GM10847 (cell line): ENCODE results near the gene BBC3.
A peak's percentile ranks its signal among the peaks of the same experiment; 100 is the strongest.

Source experiments
- POLR2A ChIP-seq: IDR thresholded peaks from 2 replicates; pipeline ENCODE4 v1.6.1; 2011; ENCODE audit not compliant: insufficient read length; ENCODE audit errors: extremely low read depth

The BBC3 gene

DNA sequence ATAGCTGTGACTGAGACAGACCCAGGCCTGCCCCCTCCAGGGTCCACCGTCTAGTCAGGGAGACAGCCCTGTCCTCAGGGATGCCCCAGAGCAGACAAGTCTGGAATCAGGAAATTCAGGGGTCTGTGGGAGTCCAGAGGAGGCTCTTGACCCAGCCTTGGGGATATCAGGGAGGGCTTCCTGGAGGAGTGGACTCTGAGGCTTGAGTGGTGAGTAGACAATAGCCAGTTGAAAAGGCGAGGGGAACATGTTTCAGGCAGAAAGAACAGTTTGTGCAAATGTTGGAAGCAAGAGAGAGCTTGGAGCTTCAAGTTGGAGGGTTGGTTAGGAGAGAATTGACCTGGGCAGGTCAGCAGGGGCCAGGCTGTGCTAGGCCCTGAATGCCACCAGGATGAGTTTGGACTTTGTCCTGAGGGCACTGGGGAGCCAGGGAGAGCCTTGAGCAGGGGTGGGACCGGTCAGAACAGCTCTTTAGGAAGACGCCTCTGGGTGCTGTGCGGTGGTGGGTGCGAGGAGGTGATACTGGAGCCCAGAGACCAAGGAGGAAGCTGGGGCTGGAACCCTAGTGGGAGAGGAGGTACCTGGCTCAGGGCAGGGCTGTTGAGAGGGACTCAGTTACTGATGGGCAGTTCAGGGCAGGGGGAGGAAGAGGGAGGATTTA lies 28.0 kb upstream of the BBC3 start:
- TF ChIP-seq POLR2A = no peak

DNA sequence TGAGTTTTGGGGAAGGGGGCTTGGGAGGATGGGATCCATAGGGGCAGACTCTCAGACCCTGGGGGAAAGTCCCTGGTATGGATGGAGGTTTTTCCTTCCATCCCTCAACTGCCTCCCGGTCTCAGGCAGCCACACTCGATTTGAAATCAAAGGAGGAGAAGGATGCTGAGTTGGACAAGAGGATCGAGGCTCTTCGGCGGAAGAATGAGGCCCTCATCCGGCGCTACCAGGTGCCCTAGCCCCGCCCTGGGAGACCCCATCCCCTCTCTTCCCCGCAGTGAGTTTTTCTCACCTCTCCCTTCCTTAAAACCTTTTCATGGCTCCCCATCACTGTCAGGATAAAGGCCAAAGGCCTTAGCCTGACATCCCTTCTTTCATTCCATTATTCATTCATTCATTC lies 27.4 kb upstream of the BBC3 start:
- TF ChIP-seq POLR2A = no peak

DNA sequence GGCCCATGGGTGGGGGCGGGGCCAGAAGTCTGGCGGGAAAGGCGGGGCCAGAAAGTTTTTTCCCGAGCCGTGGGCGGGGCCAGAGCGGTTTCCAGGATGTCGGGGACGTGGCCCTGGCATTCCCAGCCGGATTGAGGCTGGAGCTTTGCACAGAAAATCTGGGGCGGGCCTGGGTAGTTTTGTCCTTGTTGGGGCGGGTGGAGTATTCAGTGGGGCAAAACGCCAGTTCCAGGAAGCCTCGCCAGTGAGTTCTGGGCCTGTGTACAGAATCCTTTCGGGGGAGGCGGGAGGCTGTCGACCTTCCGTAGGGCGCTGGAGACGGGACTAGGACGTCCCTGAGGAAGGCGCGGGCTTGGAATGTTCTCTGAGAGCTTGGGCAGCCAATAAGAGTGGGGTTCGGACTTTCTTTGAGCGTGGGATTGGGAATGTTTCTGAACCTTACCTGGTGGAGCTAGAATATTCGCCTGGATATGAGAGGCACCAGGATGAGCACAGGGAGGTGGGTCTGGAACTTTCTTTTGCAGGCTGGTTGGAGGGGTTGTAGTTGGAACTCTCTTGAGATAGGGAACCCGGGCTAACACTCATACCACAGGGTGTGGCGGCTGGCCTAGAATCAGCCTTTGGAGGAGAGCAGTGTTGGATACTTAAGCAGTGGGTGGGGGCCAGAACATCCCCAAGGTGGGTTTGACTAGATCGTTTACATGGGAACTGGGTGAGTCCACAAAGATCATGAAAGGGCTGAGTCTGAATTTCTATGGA lies 26.6 kb upstream of the BBC3 start:
- no peak for TF ChIP-seq POLR2A

DNA sequence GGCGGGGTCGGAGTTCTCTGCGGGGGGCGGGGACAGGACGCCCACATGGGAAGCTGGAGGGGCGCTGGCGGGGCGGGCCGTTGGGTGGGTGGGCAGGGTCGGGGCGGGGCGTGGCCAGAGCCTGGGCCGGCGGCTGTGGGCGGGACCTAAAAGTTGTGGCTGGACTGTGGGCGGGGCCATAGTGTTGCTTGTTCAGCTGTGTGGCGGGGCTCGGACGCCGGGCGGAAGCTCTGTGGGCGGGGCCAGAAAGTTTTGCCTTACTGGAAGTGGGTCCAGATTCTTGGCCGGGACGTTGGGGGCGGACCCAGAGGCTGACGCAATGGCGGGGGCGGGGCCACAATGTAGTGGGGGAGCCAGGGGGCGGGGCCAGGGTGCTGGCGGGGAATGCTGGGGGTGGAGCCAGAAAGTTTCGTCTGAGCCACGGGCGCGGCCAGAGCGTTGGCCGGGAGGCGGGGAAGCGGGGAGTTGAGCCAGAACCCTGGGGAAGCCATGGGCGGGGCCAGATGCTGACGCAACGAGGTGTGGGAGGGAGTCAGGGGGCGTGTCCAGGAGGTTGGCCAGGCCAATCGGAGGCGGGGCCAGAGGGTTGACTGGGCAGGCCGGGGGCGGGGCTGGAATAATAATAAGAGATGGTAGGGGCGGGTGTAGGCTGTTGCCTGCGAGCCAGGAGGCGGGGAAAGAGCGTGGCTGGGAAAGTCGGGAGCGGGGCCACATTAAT lies 25.9 kb upstream of the BBC3 start:
- TF ChIP-seq POLR2A = no peak

DNA sequence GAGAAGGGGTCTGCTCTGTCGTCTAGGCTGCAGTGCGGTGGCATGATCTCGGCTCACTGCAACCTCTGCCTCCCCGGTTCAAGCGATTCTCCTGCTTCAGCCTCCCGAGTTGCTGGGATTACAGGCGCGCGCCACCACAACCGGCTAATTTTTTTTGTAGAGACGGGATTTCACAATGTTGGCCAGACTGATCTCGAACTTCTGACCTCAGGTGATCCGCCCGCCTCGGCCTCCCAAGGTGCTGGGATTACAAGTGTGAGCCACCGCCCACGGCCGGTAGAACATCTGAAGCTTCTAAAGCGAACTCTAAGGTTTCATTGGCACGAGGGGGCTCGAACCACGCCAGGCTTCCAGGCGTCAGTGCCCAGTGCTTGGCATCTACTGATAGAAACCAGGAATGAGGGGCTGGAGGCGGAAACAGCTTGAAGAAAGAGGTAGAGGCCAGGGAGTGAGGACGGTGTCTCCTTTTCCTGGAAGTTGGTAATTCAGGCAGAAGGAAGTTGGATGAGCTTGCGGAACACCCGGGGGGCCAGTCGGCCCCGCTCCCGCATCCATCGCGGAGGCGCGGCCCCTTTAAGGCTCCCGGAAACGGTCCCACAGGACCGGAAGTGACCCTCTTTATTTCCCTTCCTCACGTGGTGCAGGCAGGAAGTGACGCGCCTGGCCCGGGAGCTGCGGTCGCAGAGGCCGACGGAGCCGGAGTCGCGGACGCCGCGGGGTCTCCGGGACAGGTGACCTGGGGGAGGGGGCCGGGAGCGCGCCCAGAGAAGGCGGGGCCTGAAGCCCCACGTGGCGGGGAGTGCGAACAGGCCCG lies 25.1 kb upstream of the BBC3 start, which contains the start of gene CCDC9:
Gene CCDC9 (plus strand): TSS at position 647 of the 814 bp plus-strand sequence. CDS start 1,876 bp downstream, outside the sequence.
- peak; percentile 73 for TF ChIP-seq POLR2A

DNA sequence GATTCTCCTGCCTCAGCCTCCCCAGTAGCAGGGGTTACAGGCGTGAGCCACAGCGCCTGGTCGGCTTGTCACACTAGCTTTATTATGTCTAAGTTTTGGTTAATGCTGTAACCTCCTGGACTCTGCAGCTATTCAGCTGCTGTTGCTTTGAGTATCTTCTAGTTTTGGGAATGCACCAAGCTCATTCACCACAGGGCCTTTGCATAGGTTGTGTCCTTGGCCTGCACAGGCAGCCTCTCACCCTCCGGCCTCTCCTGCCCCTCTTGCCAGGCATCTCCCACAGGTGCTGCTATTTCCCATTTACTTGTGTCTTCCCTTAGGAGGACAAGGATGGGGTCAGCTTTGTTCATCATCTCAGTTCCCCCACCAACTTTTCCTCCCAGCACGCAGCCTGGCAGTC lies 23.0 kb upstream of the BBC3 start:
- TF ChIP-seq POLR2A = no peak

DNA sequence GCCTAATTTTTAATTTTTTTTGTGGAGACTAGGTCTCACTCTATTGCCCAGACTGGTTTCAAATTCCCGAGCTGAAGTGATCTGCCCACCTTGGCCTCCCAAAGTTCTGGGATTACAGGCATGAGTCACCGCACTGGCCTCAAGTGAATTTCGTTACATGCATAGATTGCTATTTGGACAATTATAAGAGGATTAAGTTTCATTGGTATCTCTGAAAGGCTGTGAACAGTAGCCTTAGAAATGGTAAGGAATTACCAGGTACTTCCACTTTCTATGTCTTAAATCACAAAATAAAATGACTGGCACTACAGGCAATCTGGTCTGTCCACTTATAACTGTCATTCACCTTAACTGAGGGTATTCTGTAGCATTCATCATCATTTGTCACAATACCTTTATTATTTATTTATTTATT lies 22.5 kb upstream of the BBC3 start:
- TF ChIP-seq POLR2A = no peak

DNA sequence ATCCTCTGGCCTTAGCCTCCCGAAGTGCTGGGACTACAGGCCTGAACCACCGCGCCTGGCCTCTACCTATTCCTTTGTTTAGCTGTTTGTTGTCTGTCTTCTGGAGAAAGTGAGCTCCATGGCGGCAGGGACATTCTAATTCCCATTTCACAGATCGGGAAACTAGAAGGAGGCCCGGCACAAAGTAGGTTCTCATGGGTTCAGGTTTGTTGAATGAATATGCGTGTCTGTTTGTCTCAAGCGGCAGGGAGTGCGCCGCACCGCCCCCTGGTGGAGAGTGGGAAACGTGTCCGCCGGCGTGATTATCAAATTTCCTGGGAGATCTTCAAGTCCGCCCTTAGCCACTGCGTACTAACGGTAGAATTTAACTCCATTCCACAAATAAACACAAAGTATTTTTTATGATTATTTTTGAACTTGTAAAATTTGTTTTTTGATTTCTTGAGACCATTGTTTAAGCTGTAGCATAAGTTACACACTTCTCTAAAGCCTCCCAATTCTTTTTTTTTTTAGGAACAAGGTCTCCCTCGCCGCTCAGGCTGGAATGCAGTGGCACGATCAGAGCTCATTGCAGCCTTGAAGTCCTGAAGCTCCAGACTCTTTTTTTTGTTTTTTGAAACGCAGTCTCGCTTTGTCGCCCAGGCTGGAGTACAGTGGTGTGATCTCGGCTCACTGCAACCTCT lies 16.4 kb upstream of the BBC3 start:
- TF ChIP-seq POLR2A = no peak

DNA sequence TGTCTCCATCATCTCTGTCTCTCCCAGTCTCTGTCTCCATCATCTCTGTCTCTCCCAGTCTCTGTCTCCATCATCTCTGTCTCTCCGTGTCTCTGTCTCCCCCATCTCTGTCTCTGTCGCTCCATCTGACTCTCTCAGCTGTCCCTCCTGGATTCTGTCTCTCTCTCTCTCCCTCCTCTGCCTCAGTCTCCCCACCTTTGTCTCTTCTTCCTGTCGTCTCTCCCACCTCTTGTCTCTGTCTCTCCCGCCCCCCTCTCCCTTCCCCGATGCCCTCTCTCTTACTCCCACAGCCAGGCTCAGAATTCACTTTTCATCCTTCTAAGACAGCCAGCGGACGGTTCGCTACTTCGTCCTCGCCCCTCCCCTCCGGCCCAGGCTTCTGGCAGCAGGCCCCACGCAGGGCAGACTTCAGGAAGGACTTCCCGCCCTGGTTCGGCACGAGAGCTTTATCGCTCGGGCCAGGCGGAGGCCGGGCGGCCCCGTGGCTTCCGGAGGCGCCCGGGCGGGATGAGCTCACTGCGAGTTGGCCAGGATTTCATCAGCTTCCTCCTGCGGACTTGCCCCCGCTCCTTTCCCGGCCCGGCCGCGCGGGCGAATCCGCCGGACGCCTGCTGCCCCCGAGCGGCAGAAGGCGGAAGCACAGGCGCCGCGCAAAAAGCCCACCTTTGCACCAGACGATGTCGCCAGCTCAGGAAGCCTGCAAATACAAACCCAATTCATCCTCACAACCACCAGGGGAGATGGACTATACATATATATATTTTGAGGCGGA lies 13.0 kb upstream of the BBC3 start:
- TF ChIP-seq POLR2A = no peak

DNA sequence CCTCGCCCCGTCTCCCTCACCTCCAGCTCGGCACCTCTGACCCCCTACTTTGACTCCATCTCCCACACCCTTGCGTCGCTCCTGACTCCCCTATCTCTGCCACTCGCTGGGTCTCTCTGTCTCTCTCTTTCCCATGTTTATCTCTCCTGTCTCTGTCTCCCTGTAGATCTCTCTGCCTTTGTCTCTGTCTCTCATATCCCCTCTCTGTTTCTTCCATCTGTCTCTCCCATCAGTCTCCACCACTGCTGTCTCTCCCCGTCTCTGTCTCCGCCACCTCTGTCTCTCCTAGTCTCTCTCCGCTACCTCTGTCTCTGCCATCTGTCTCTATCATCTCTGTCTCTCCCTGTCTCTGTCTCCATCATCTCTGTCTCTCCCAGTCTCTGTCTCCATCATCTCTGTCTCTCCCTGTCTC lies 12.4 kb upstream of the BBC3 start:
- TF ChIP-seq POLR2A = no peak

DNA sequence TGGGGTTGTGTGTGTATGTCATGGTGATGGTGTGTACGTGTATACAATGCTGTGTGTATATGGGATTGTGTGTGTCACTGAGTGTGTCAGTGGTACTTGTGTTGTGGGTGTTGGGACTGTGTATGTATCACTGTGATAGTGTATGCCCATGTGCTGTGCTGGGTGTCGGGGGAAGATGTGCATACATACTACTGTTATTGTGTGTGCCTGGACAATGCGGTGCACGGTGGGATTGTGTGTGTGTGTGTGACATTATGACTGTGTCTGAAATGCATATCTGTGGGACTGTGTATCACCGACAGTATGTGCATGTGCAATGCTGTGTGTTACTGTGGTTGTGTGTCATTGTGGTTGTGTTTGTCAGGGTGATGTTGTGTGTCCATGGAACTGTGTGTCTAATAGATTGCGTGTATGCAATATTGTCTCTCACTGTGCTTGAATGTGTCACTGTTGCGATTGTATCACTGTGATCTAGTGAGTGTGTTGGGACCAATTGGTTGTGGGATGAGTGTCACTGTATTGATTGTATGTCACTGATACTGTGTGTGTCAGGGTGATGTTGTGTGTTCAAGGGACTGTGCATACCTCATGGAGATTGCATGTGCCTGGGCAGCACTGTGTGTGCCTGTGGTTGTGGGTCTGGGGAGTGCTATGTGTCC lies 11.0 kb upstream of the BBC3 start:
- TF ChIP-seq POLR2A = no peak

DNA sequence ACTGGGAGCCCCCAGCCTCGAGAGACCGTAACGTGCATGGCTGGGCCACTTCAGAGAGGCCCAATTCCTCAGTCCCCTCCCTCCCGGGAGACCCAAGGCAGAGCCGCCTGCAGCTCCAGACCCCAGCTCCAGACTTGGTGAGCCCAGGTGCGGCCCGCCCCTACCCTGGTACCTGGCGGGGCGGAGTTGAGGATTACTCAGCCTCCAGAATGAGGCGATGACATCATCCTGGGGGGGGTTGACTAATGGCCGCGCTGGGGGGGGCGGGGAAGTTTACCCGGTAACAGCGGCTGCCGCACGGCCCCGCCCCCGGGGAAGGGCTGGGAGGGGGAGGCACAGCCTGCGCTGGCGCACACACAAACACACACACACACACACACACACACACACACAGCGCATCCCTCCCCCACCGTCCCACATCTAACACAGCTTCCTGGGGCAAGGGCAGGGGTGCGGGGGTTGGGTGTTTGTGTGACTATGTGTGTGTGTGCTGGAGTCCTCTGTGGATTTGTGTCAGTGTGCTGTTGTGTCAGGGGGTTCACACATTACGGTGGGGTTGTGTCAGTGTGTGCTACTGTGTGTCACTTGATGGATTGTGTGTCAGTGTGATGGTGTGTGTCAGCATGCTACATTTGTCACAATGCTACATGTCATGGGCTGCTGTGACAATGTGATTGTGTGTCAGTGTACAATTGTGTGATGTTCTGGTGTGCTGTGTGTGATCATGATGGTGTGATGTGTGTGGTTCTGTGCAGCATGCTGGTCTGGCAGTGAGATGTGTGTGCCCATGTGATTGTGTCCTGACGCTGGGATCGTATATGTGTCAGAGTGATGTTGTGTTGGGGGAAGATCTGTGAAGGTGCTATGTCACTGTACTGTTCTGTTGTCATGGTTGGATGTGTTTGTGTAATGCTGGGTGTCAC lies 10.3 kb upstream of the BBC3 start:
- no peak for TF ChIP-seq POLR2A
